Anterior cingulate cortex (tissue), 58 donors: ENCODE results near the gene PPP6C.

Experiments
- DNase-seq, 58 donors: peaks; one replicate each; lab custom pipeline; 2025; lab: John Stamatoyannopoulos, UW

PPP6C gene

GRCh38 chr9:125103770-125104460 is 85.7 kb downstream of the PPP6C start:
- no peak for DNase-seq

GRCh38 chr9:125103021-125103420 is 86.6 kb downstream of the PPP6C start:
- DNase-seq, result no peak

- DNase-seq, result no peak
Measured at GRCh38 chr9:125100822-125101221, 88.8 kb downstream of the PPP6C start.

- DNase-seq, result no peak
Measured at GRCh38 chr9:125099816-125100215, 89.8 kb downstream of the PPP6C start.
